Muscle layer of duodenum (tissue), 2 donors: ENCODE measurements around the gene TRAPPC1.
"Not testable (repeated sequence)": the region's sequence is repeated elsewhere in the genome, so short reads cannot be mapped to it uniquely, and the experiment has no call there.

Experiments used
- H3K27ac ChIP-seq: one replicate; pipeline ENCODE4 v1.7.0; 2013; ENCODE audit warnings: mild to moderate bottlenecking, low read length
- H3K27me3 ChIP-seq: one replicate; pipeline ENCODE4 v1.7.0; 2013; ENCODE audit warnings: low read depth, mild to moderate bottlenecking, control low read depth, low read length
- H3K36me3 ChIP-seq, 2 donors: one replicate each; pipeline ENCODE4 v1.7.0; 2013; ENCODE audit warnings: low read length in 2 of 2, control low read depth in 1 of 2, mild to moderate bottlenecking in 1 of 2; ENCODE audit not compliant: insufficient read depth in 2 of 2, control insufficient read depth in 1 of 2
- H3K4me1 ChIP-seq, 2 donors: one replicate each; pipeline ENCODE4 v1.7.0; 2013; ENCODE audit warnings: low read length in 2 of 2, mild to moderate bottlenecking in 2 of 2, control low read depth in 1 of 2, moderate library complexity in 1 of 2; ENCODE audit not compliant: insufficient read depth in 2 of 2, control insufficient read depth in 1 of 2
- H3K4me3 ChIP-seq, 2 donors: one replicate each; pipeline ENCODE4 v1.7.0; 2013; ENCODE audit warnings: low read length in 2 of 2, low read depth in 1 of 2, mild to moderate bottlenecking in 1 of 2
- H3K9me3 ChIP-seq, 2 donors: one replicate each; pipeline ENCODE4 v1.7.0; 2013; ENCODE audit warnings: low read length in 2 of 2, control low read depth in 1 of 2, mild to moderate bottlenecking in 1 of 2; ENCODE audit not compliant: control insufficient read depth in 1 of 2
- donor health status: healthy.

Gene TRAPPC1

DNA sequence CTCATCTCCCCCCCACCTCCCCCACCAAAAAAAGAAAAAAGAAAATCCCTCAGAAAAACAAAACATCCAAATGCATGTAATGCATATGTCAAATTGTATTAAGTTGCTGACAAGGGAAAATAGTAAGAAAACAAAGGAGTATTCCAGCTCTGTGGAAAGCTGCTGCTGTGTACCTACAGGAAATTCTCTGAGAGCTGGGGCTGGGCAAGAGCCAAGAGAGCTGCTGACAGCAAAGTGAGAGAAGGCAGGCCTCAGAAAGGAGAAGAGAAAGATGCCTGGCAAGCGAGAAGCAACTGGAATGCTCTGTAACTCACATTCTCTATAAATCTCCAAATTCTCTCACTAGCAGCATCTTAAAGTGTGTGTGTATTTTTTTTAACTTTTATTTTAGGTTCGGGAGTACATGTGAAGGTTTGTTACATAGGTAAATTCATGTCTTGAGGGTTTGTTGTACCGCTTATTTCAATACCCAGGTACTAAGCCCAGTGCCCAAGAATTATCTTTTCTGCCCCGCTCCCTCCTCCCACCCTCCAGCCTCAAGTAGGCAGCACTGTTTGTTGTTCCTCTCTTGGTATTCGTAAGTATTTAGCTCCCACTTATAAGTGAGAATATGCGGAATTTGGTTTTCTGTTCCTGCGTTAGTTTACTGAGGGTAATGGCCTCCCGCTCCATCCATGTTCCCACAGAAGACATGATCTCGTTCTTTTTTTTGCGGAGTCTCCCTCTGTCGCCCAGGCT, 24.7 kb upstream of the TRAPPC1 start:
- peaks cover 0 to 7% of the 10 kb centered on the region in 2 donors for H3K4me1 ChIP-seq
- no peaks in the 10 kb centered on the region for H3K36me3 ChIP-seq
- H3K27ac ChIP-seq = no peak overlapping the region
- H3K9me3 ChIP-seq = no peaks in the 10 kb centered on the region
- H3K4me3 ChIP-seq = no peak overlapping the region
- H3K27me3 ChIP-seq = no peaks in the 10 kb centered on the region

DNA sequence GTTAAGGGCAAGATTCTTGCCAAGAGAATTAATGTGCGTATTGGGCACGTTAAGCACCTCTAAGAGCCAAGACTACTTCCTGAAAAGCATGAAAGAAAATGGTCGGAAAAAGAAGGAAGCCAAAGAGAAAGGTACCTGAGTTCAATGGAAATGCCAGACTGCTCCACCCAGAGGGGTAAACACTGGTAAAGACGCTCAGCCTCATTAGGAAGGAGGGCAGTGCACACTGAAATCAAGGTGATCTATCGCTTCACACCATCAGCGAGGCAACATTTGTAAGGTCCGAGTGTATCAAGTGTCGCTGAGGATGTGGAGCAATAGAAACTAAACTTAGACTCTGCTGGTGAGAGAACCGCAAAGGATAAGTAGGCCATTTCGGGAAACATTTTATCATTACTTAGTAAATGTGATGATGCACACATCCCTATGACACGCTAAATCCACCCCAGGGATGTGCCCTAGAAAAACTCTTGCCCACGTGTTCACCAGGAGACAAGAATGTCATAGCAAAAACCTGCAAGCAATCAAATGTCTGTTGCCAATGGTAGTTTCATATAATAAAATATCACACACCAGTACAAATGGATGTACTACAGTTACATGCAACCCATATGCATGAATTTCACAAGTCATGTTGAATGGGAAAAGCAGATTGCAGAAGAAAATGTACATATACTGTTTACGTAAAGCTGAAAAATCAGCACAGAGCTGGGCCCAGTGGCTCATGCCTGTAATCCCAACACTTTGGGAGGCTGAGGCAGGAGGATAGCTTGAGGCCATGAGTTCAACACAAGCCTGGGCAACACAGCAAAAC, 23.9 kb upstream of the TRAPPC1 start:
- Histone ChIP-seq H3K4me3 (no peak overlapping the region), H3K27me3 (no peaks in the 10 kb centered on the region), H3K36me3 (no peaks in the 10 kb centered on the region), H3K9me3 (no peaks in the 10 kb centered on the region), H3K27ac (no peak overlapping the region), H3K4me1 (peaks cover 0 to 7% of the 10 kb centered on the region in 2 donors)

DNA sequence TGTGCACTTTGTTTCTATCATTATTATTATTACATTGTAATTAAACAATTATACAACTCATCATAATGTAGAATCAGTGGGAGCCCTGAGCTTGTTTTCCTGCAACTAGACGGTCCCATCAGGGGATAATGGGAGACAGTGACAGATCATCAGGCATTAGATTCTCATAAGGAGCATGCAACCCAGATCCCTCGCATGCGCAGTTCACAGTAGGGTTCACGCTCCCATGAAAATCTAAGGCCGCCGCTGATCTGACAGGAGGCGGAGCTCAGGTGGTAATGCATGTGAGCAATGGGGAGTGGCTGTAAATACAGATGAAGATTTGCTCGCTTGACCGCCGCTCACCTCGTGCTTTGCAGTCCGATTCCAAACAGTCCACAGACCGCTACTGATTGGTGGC, 21.5 kb upstream of the TRAPPC1 start:
- H3K4me3 ChIP-seq, H3K9me3 ChIP-seq: not testable (repeated sequence)

GRCh38 chr17:7951143-7951792, 19.5 kb upstream of the TRAPPC1 start:
- Histone ChIP-seq H3K4me1 (peaks cover 0 to 7% of the 10 kb centered on the region in 2 donors), H3K9me3 (no peaks in the 10 kb centered on the region), H3K4me3 (no peak overlapping the region), H3K27me3 (no peaks in the 10 kb centered on the region), H3K36me3 (peaks cover 27 to 32% of the 10 kb centered on the region in 2 donors), H3K27ac (no peak overlapping the region)

More for the DNA sequence above, 21.5 kb upstream of the TRAPPC1 start:
- H3K27ac ChIP-seq, H3K4me1 ChIP-seq, H3K27me3 ChIP-seq: not testable (repeated sequence)
- peaks cover 13 to 14% of the 10 kb centered on the region in 2 donors for H3K36me3 ChIP-seq

DNA sequence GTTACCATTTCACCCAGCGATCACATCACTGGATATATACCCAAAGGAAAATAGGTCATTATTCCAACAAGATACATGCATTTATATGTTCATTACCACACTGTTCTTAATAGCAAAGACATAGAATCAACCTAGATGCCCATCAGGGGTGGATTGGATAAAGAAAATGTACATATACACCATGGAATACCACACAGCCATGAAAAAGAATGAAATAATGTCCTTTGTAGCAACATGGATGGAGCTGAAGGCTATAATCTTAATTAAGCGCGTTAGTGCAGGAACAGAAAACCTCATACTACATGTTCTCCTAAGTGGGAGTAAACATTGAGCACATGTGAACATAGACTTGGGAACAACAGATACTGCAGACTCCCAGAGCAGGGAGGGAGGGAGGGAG, 18.8 kb upstream of the TRAPPC1 start:
- Histone ChIP-seq H3K4me3 (no peak overlapping the region), H3K4me1 (no peaks in the 10 kb centered on the region), H3K27ac (no peak overlapping the region), H3K27me3 (no peaks in the 10 kb centered on the region), H3K9me3 (no peaks in the 10 kb centered on the region), H3K36me3 (peaks cover 34 to 39% of the 10 kb centered on the region in 2 donors)

- peaks cover 47 to 63% of the 10 kb centered on the region in 2 donors for H3K36me3 ChIP-seq
- H3K4me1 ChIP-seq = no peaks in the 10 kb centered on the region
These were observed 15.9 kb upstream of the TRAPPC1 start for GRCh38 chr17:7947651-7948050.

DNA sequence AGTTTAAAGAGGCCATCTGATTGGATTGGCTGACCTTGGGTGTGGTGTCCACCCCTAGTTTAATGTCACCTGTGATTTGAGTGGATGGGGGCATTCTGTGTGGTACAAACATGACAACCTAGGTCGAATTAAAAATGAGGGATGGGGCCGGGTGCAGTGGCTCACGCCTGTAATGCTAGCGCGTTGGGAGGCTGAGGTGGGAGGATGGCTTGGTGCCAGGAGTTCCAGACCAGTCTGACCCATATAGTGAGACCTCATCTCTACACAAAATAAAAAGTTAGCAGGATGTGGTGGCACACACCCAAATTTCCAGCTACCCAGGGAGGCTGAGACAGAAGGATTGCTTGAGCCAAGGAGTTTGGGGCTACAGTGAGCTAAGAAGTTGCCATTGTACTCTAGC, 14.7 kb upstream of the TRAPPC1 start:
- H3K4me1 ChIP-seq = no peaks in the 10 kb centered on the region
- H3K36me3 ChIP-seq = peaks cover 47 to 72% of the 10 kb centered on the region in 2 donors
- no peaks in the 10 kb centered on the region for H3K27me3 ChIP-seq
- H3K27ac ChIP-seq = no peak overlapping the region
- no peaks in the 10 kb centered on the region for H3K9me3 ChIP-seq
- no peak overlapping the region for H3K4me3 ChIP-seq

More at GRCh38 chr17:7947651-7948050, 15.9 kb upstream of the TRAPPC1 start:
- H3K4me3 ChIP-seq = no peak overlapping the region
- no peak overlapping the region for H3K27ac ChIP-seq
- no peaks in the 10 kb centered on the region for H3K9me3 ChIP-seq
- H3K27me3 ChIP-seq = no peaks in the 10 kb centered on the region

DNA sequence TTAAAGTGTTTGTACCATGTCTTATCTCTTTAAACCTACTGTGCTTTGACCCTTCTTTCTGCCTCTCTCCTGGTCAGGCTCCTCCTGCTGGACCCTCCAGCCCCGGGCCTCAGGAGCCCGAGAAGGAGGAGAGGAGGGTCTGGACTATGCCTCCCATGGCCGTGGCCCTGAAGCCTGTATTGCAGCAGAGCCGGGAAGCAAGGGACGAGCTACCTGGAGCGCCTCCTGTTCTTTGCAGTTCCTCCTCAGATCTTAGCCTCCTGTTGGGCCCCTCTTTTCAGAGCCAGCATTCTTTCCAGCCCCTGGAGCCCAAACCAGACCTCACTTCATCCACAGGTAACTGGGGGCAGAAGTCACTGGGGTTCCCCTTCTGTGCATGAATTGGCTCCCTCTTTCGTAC, 13.9 kb upstream of the TRAPPC1 start:
- peaks cover 54 to 80% of the 10 kb centered on the region in 2 donors for H3K36me3 ChIP-seq
- H3K27me3 ChIP-seq = no peaks in the 10 kb centered on the region
- no peaks in the 10 kb centered on the region for H3K9me3 ChIP-seq
- H3K27ac ChIP-seq = no peak overlapping the region
- H3K4me1 ChIP-seq = no peaks in the 10 kb centered on the region
- no peak overlapping the region for H3K4me3 ChIP-seq

GRCh38 chr17:7944326-7944725, 12.6 kb upstream of the TRAPPC1 start:
- Histone ChIP-seq H3K4me1 (no peaks in the 10 kb centered on the region), H3K27ac (no peak overlapping the region), H3K4me3 (no peak overlapping the region), H3K36me3 (peaks cover 62 to 90% of the 10 kb centered on the region in 2 donors), H3K9me3 (no peaks in the 10 kb centered on the region), H3K27me3 (no peaks in the 10 kb centered on the region)

- peaks cover 56 to 88% of the 10 kb centered on the region in 2 donors for H3K36me3 ChIP-seq
- no peaks in the 10 kb centered on the region for H3K4me1 ChIP-seq
- H3K4me3 ChIP-seq = no peak overlapping the region
- no peaks in the 10 kb centered on the region for H3K9me3 ChIP-seq
- no peaks in the 10 kb centered on the region for H3K27me3 ChIP-seq
- H3K27ac ChIP-seq = no peak overlapping the region
These were observed 11.5 kb upstream of the TRAPPC1 start for GRCh38 chr17:7943291-7943690.

DNA sequence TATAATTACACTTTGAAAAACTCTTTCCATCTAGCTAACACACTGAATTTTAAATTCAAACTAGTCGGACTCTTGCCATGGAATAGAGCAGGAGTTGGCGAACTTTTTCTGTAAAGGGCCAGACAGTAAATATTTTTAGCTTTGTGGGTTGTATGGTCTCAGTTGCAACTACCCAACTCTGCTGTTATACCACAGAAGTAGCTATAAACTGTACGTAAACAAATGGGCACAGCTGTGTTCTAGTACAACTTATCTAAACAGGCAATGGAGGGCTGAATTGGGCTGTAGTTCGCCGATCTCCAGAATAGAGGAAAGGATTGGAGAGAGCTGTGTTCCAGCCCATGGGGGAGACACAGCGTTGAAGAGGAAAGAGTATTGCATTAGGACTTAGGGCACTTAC, 9.0 kb upstream of the TRAPPC1 start:
- Histone ChIP-seq H3K4me3 (no peak overlapping the region), H3K9me3 (no peaks in the 10 kb centered on the region), H3K27me3 (no peaks in the 10 kb centered on the region), H3K36me3 (peaks cover 46 to 82% of the 10 kb centered on the region in 2 donors), H3K4me1 (no peaks in the 10 kb centered on the region), H3K27ac (no peak overlapping the region)
